GM23248 (cell line): ENCODE measurements around the gene ADM2.

ENCODE experiments used
- EZH2 ChIP-seq: fragments of 200-600 bp; sonication (generic); IDR thresholded peaks from 2 replicates; pipeline ENCODE4 v1.6.1; 2018; ENCODE audit warnings: antibody characterized with exemption, mild to moderate bottlenecking; ENCODE audit not compliant: insufficient read depth, poor library complexity, severe bottlenecking
- EZH2phosphoT487 ChIP-seq: fragments of 200-600 bp; sonication (generic); IDR thresholded peaks from 2 replicates; pipeline ENCODE4 v1.6.1; 2018; ENCODE audit warnings: antibody characterized with exemption, moderate library complexity, mild to moderate bottlenecking, low read depth; ENCODE audit not compliant: insufficient read depth

GRCh38 chr22:50518606-50519005 lies 37.3 kb downstream of the ADM2 start:
- TF ChIP-seq EZH2phosphoT487 (no peak), EZH2 (no peak)
